Measurements from ENCODE around the gene FRMD5.

- TF ChIP-seq CTCF (IDR thresholded peaks at IDR 0.05): no peak
- no peak for TF ChIP-seq ZFX (IDR thresholded peaks at IDR 0.05; ENCODE audit: borderline replicate concordance)
Observed at GRCh38 chr15:43977072-43977884, 217.8 kb downstream of the FRMD5 start.
